GM19240 (cell line): ENCODE measurements around the gene CENPS.
"Not testable (repeated sequence)": the region's sequence is repeated elsewhere in the genome, so short reads cannot be mapped to it uniquely, and the experiment has no call there.

Experiments used
- DNase-seq: peaks from one replicate; pipeline ENCODE4 v3.0.0; 2011; ENCODE audit warnings: low spot score; ENCODE audit not compliant: insufficient read length

CENPS gene

GRCh38 chr1:10419351-10419750 lies 10.9 kb upstream of the CENPS start:
- DNase-seq = no peak

GRCh38 chr1:10421637-10422036 lies 8.6 kb upstream of the CENPS start:
- DNase-seq = no peak

GRCh38 chr1:10424034-10424433 lies 6.2 kb upstream of the CENPS start:
- DNase-seq = no peak

GRCh38 chr1:10424651-10425050 lies 5.6 kb upstream of the CENPS start:
- no peak for DNase-seq

- not testable (repeated sequence) for DNase-seq
These were observed 4.3 kb upstream of the CENPS start for GRCh38 chr1:10425826-10426534.

- not testable (repeated sequence) for DNase-seq
These were observed 3.7 kb upstream of the CENPS start for GRCh38 chr1:10426535-10426848.

- no peak for DNase-seq
These were observed 1.2 kb upstream of the CENPS start for GRCh38 chr1:10428984-10429383.

DNA sequence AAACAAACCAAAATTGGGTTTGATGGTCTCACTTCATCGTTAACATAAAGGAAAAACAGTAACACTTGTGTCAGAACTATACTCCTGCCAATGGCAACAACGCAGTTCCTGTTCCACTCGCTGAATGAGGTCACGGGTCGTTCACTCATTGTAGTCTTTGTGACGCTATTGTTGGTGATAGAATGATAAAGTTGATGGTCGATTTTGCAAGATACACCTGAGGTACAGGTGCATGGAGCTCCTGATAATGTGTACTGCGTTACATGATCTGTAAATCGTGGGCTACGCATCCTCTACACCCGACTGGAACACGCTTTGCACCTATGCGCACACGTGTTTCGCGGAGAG lies 391 bp upstream of the CENPS start:
- DNase-seq = no peak

GRCh38 chr1:10431070-10431730 lies 967 bp downstream of the CENPS start:
- DNase-seq = no peak

GRCh38 chr1:10432910-10433700 lies 2.9 kb downstream of the CENPS start:
- DNase-seq = no peak

DNA sequence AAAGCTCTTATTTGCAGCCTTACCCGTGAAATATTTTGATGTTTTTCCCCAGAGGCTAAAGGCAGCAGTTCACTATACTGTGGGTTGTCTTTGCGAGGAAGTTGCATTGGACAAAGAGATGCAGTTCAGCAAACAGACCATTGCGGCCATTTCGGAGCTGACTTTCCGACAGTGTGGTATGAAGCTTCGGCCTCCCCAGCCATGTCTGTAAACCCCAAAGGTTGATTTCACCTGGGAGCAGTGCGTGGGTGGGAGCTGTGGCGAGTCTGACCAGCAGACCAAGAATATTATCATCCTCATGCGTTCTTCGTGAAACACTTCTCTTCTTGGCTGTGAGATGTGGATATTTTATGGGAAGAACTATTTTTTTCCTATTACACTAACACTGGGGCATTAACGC lies 3.6 kb downstream of the CENPS start:
- DNase-seq = no peak

- DNase-seq = no peak
These were observed 4.4 kb downstream of the CENPS start for GRCh38 chr1:10434590-10434989.

DNA sequence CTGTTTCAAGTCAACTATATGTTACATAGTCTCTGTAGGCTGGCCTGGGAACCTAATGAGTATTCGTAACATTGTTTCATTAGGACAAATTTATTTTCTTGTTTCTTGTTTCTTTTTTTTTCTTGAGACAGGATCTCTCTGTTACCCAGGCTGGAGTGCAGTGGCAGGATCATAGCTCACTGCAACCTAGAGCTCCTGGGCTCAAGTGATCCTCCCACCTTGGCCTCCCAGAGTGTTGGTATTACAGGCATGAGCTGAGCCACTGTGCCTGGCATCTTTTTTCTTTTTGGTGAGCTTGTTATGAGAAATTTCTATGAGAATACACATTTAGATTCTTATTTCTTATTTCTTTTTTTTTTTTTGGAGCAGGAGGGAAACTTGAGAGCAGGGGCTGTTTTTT lies 6.8 kb downstream of the CENPS start:
- no peak for DNase-seq

- no peak for DNase-seq
These were observed 8.5 kb downstream of the CENPS start for GRCh38 chr1:10438677-10439163.

GRCh38 chr1:10440305-10440704 lies 10.1 kb downstream of the CENPS start:
- DNase-seq = no peak

DNA sequence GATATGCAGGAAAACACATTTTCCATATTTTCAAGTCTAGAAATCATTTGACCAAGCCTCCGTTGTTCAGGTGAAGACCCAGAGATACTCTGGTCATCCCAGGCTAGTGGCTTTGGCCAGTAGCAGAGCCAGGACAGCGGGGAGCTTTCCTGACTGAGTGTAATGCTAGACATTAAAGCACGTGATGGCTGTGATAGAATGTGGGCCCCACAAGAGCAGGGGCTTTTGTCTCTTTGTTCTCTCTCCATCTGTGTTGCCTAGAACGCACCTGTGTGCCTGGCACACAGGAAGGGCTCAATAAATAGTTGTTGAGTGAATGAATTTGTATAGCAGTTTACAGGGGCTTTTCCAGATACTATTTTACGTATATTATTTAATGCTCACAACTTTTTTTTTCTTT lies 10.6 kb downstream of the CENPS start:
- no peak for DNase-seq

- DNase-seq = no peak
These were observed 14.0 kb downstream of the CENPS start for GRCh38 chr1:10444248-10444647.

DNA sequence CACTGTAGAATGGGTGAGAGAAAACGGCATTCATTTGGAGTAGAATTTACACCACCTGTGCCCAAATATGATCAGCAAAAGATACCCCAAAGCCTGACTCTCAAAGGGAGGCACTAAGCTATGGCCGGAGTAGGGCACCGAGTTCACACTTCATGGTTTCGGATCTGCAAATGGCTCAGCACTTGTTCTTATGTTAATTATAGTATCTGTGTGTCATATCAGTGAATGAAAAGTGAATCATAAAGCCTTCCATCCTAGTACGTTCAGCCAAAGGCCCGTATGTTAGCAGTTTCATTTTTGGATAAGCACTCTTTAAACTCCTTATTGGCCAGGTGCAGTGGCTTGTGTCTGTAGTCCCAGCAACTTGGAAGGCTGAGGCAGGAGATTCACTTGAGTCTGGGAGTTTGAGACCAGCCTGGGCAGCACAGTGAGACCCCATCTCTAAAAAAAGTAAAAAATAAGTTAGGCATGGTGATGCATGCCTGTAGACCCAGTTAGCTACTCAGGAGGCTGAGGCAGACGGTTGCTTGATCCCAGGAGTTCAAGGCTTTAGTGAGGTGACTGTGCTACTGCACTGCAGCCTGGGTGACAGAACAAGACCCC lies 14.7 kb downstream of the CENPS start:
- DNase-seq = no peak

DNA sequence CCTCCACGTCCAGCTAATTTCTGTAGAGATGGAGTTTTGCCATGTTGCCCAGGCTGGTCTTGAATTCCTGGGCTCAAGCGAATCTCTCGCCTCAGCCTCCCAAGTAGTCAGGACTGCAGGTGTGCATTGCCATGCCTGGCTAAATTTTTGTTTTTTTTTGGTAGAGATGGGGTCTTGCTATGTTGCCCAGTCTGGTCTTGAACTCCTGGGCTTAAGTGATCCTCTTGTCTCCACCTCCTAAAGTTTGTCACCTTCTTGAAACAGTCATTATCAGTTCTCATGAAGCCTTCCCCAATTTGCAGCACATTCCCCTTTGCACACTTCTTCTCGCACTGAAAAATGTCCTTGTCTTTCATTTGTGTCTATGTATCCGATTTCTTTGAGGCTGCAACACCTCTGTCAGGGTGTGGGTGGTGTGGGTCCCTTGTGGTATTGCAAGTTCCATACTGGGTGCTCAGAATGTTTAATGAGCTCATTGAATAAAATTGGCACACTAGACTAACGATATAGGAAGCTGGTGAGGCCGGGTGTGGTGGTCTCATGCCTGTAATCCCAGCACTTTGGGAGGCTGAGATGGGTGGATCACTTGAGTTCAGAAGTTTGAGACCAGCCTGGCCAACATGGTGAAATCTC lies 16.7 kb downstream of the CENPS start:
- no peak for DNase-seq

- DNase-seq = no peak
These were observed 19.5 kb downstream of the CENPS start, which contains the start of gene CORT for GRCh38 chr1:10449751-10450150. TSS of gene CORT (plus strand) at chr1:10450031. CDS start at chr1:10450224, 193 bp downstream.

DNA sequence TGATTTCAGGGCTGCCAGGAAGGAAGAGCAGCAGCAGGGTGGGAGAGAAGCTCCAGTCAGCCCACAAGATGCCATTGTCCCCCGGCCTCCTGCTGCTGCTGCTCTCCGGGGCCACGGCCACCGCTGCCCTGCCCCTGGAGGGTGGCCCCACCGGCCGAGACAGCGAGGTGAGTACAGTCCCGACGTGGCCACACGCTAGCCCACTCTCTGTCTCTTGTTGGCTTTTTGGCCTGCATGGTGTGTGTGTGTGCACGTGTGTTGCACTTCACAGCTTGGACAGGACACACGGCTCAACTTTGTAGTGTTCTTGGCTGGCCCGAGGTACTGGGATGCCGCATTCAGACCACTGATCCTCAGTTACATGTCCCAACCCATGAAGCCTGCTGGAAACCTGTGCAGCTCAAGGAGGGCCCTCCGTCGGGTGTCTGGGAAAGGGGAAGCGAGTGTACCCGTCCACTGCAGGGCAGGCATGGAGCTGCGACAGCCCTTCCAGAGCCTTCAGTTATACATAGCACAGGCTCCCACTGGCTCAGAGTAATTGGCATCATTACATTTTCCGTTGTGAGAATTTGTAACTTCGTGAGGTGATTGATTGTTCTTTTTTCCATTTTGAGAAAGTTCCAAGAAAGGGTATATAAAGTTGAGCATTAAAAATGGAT lies 20.1 kb downstream of the CENPS start:
- no peak for DNase-seq
